ENCODE measurements around the gene LYL1. TPM values are rescaled to one million over a fixed set of nuclear protein-coding genes. Genes with fewer than 3 reads are reported as not detected.

Gene LYL1
- total RNA-seq, 1 donor, result 2.6 TPM

DNA sequence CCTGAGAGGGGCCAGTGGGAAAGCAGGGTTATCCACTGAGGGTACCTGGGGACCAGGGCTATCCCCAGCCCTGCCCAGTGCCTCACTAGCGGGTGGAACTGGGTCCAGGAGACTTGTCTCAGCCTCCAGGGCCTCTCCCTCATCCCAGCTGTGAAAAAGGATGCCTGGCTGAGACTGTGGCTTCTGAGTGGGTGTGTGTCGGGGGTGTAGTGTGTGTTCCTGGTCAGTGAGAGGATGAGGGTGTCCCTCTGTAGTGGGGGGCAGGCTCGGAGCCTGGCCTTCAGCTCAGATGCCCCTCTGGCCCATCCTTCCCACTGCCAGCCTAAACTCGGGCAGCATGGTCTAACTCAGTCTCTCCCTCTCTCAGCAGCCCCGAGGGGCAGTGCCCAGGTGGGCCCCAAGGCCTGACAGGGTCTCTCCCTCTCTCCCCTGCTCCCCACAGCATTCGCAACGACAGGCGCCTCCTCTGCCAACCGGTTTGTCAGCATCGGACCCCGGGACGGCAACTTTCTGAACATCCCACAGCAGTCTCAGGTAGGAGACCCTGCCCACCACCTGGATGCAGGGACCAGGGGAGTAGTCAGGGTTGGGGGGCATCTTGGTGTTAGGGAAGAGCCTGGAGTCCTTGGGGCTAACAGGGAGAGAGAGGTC, 12.7 kb downstream of the LYL1 start:
- TF ChIP-seq, protein P1, sequence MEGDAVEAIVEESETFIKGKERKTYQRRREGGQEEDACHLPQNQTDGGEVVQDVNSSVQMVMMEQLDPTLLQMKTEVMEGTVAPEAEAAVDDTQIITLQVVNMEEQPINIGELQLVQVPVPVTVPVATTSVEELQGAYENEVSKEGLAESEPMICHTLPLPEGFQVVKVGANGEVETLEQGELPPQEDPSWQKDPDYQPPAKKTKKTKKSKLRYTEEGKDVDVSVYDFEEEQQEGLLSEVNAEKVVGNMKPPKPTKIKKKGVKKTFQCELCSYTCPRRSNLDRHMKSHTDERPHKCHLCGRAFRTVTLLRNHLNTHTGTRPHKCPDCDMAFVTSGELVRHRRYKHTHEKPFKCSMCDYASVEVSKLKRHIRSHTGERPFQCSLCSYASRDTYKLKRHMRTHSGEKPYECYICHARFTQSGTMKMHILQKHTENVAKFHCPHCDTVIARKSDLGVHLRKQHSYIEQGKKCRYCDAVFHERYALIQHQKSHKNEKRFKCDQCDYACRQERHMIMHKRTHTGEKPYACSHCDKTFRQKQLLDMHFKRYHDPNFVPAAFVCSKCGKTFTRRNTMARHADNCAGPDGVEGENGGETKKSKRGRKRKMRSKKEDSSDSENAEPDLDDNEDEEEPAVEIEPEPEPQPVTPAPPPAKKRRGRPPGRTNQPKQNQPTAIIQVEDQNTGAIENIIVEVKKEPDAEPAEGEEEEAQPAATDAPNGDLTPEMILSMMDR (IDR thresholded peaks at IDR 0.05; ENCODE audit: insufficient read depth, low read depth, low read length), result no peak
- DNase-seq (ENCODE audit: low read depth), result no peak
- H3K4me3 ChIP-seq (ENCODE audit: low read depth, low read length), result no peak overlapping the region

DNA sequence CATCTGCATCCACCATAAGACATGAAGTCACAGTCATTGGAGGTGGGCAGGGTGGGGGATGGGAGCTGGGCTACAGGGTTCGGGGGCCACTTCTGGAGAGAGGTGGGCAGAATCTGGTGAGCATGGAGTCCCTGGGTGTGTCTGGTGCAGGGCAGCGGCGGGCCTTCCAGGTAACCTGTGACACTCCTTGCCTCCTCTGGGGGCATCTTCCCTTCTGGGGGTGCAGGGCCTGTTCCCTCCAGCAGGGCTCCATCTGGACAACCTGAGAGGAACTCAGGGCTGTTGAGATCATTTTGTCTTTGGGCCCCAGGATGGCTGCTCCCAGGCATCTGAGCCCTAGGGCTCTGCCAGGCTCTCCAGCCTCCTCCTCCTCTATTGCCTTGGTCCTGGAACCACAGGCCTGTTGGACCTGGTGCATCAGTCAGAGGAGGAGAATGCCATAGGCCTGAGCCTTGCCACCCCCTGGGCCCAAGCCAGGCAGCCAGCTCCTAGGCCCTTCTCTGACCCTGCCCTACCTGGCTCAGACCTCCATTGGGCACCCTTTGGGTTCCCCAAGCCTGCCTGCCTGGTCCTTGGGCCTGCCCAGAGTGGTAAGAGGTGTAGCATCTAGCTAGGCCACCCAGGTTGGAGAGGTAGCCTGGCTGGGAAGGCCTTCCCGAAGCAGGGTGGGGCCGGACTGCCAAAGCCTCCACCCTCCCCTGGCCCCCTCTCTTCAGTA, 13.4 kb downstream of the LYL1 start:
- no peak for DNase-seq (ENCODE audit: low read depth)
- H3K4me3 ChIP-seq (ENCODE audit: low read depth, low read length), result no peak overlapping the region
- TF ChIP-seq, protein P1 (IDR thresholded peaks at IDR 0.05; ENCODE audit: insufficient read depth, low read depth, low read length), result peak; percentile 35

DNA sequence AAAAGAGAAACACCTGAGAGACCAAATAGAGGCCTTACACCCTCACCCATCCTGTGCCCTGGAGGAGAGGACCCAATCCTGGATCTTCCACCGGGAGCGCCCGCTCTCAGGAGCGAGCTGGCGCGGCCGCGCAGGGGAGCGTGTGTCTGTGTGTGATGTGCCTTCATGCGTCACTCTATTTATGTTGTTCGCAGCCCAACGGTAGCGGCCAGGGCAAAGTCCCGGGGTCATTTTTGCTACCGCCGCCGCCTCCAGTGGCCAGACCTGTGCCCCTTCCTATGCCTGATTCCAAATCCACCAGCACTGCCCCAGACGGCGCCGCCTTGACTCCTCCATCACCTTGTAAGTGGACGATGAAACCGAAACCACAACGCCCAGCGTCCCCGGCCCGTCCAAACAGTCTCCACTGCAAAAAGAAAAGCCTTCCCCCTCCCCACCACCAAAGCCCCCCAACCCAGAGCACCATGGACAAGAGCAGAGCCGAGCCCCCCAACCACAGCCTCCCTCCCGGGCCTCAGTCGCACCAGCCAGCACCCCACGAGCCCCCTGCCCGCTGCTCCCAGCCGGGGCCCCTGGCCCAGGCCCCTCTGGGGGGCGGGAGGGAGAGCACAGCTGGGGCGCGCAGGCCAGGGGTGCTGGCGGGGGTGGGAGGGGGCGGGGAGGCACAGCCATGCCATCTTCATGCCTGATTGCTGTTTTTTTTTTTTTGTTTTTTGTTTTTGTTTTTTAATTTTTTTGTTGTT, 14.7 kb downstream of the LYL1 start:
- DNase-seq (ENCODE audit: low read depth), result no peak
- TF ChIP-seq, protein P1 (IDR thresholded peaks at IDR 0.05; ENCODE audit: insufficient read depth, low read depth, low read length), result no peak
- H3K4me3 ChIP-seq (ENCODE audit: low read depth, low read length), result no peak overlapping the region

DNA sequence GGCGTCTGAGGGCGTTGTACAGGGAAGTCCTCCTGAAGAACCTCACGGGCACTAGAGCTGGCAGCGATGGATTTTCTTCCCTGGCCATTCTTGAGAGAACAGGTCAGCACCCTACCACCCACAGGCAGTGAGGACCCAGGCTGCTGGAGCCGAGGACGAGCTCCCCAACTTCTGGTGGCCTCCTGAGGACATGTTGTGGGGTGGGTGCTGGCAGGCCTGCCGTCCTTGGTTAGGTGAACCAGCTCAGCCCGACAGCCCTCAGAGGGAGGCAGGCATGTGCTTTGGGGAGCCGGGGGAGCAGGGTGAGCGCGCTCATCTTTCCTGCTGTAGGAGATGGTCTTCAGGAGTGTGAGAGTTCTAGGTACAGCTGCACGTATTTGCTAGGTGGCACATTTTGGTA, 15.4 kb downstream of the LYL1 start:
- H3K4me3 ChIP-seq (ENCODE audit: low read depth, low read length), result no peak overlapping the region
- TF ChIP-seq, protein P1 (IDR thresholded peaks at IDR 0.05; ENCODE audit: insufficient read depth, low read depth, low read length), result no peak
- DNase-seq (ENCODE audit: low read depth), result no peak

DNA sequence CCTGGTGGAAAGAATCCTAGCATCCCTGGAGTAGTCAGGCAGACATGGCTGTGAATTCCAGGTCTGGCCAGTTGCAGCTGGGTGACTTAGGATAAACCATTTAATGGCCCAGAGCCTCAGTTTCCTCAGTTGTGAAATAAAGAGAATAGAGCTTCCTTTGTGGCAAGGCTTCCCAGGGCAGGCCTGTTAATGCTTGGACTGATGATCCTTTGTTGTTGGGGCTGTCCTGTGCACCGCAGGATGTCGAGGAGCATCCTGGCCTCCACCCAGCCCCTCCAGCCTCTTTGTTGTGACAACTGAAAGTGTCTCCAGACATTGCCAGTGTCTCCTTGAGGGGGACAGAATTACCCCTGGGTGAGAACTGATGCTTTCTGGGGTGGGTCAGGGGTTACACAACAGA, 16.3 kb downstream of the LYL1 start:
- DNase-seq (ENCODE audit: low read depth), result no peak
- no peak overlapping the region for H3K4me3 ChIP-seq (ENCODE audit: low read depth, low read length)
- TF ChIP-seq, protein P1 (IDR thresholded peaks at IDR 0.05; ENCODE audit: insufficient read depth, low read depth, low read length), result no peak

DNA sequence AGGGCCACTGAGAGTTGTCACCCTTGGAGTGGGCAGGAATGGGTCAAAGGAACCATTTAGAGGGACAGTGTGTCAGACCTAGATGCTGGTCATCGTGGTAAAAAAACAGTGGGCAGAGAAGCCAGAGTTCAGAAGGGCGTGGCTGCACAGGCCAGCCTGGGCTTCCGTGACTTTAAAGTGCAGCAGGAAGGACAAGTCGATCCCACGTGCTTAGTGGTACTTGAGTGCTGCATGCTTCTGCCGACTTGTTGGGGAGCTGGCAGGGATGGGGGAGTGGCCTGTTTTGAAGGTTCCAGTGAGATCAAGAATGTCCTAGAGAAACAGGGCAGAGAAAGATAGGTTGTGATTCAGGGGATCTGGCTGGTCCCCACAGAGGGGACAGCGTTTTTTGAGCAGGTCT, 17.0 kb downstream of the LYL1 start:
- no peak for DNase-seq (ENCODE audit: low read depth)
- H3K4me3 ChIP-seq (ENCODE audit: low read depth, low read length), result no peak overlapping the region
- TF ChIP-seq, protein P1 (IDR thresholded peaks at IDR 0.05; ENCODE audit: insufficient read depth, low read depth, low read length), result no peak
